HepG2 (cell line): ENCODE measurements around the gene ASXL3. TPM values are rescaled to one million over a fixed set of nuclear protein-coding genes. Genes with fewer than 3 reads are reported as not detected.

ENCODE experiments used
- ATAC-seq: fragments of 200-7000 bp; cut with Tn5 transposase; 3 replicates; pipeline ENCODE4 v1.9.1; 2020; ENCODE audit warnings: mild to moderate bottlenecking, moderate library complexity
- BruUV-seq: library from RNA; stranded (reverse); fragments of 400-500 nt; replicated peaks from 2 replicates; lab custom pipeline; 2021; lab: Mats Ljungman, UMichigan
- CTCF ChIA-PET: fragments of 300-600 bp; formaldehyde crosslinking; extraction: SDS; loops from one replicate; lab custom pipeline; 2021; ENCODE audit warnings: low total read pairs, inconsistent platforms, low intra/inter-chr PET ratio; lab: Yijun Ruan, JAX
- POLR2A ChIA-PET: fragments of 350-600 bp; sonication (Branson Sonifier 250); formaldehyde crosslinking; loops from one replicate; lab custom pipeline; 2020; ENCODE audit warnings: antibody characterized with exemption, inconsistent platforms; lab: Yijun Ruan, JAX
- DNase-seq: peaks from one replicate; pipeline ENCODE4 v3.0.0-alpha.2; 2015; ENCODE audit warnings: low spot score
- FAIRE-seq: peaks from 3 replicates; lab custom pipeline; 2011; peaks lifted over from hg19 to GRCh38; lab: Jason Lieb, UNC
- H2AFZ ChIP-seq: one replicate; pipeline ENCODE4 v1.6.1; 2011; ENCODE audit warnings: low read length, inconsistent platforms
- H3K27ac ChIP-seq: fragments of 300-600 bp; 3 replicates; pipeline ENCODE4 v1.8.0; 2011; ENCODE audit warnings: mixed run types, mild to moderate bottlenecking, mixed read lengths, low read length, inconsistent platforms; ENCODE audit not compliant: insufficient read depth; ENCODE audit errors: extremely low read length
- H3K27me3 ChIP-seq, 2 experiments: fragments of 200-600 bp in 1 of 2; 2 replicates in 1 of 2; 3 replicates in 1 of 2; pipeline versions ENCODE4 v1.6.0 to v1.8.0; 2011; ENCODE audit warnings: low read length in 2 of 2, mild to moderate bottlenecking in 2 of 2, moderate library complexity in 2 of 2, inconsistent platforms in 1 of 2; ENCODE audit not compliant: insufficient read depth in 2 of 2, control insufficient read depth in 1 of 2
- H3K36me3 ChIP-seq, 2 experiments: fragments of 200-600 bp in 1 of 2; replicated peaks in 1 of 2; 2 replicates in 1 of 2; 3 replicates in 1 of 2; pipeline versions ENCODE4 v1.5.1 to v1.8.0; 2011; ENCODE audit warnings: low read length in 2 of 2, inconsistent platforms in 1 of 2; ENCODE audit not compliant: insufficient read depth in 2 of 2, control insufficient read depth in 1 of 2
- H3K4me1 ChIP-seq: 2 replicates; pipeline ENCODE4 v1.5.1; 2012; ENCODE audit warnings: low read length, inconsistent platforms; ENCODE audit not compliant: insufficient read depth
- H3K4me2 ChIP-seq: 2 replicates; pipeline ENCODE4 v1.6.0; 2011; ENCODE audit warnings: low read depth, low read length, inconsistent platforms
- H3K4me3 ChIP-seq, 3 experiments: fragments of 200-600 bp in 1 of 3; sonication (generic), shearing (Covaris generic) in 1 of 3; replicated peaks in 1 of 3; 2 replicates each; pipeline ENCODE4 v1.5.1; 2011 to 2016; ENCODE audit warnings: low read length in 3 of 3, inconsistent platforms in 2 of 3, low read depth in 2 of 3, mild to moderate bottlenecking in 2 of 3, control low read depth in 1 of 3, mixed read lengths in 1 of 3; ENCODE audit not compliant: insufficient read depth in 1 of 3
- H3K79me2 ChIP-seq: one replicate; pipeline ENCODE4 v1.6.1; 2011; ENCODE audit warnings: low read length, inconsistent platforms; ENCODE audit not compliant: insufficient read depth
- H3K9ac ChIP-seq: 2 replicates; pipeline ENCODE4 v1.6.0; 2011; ENCODE audit warnings: mild to moderate bottlenecking, low read depth, low read length, inconsistent platforms; ENCODE audit not compliant: insufficient read depth
- H3K9me3 ChIP-seq: 2 replicates; pipeline ENCODE4 v1.5.1; 2012; ENCODE audit warnings: mild to moderate bottlenecking, low read length
- H4K20me1 ChIP-seq: 2 replicates; pipeline ENCODE4 v1.6.0; 2011; ENCODE audit warnings: inconsistent platforms, mild to moderate bottlenecking, low read length, moderate library complexity; ENCODE audit not compliant: insufficient read depth
- CHD4 ChIP-seq: fragments of 200-600 bp; sonication (generic); IDR thresholded peaks from 2 replicates; pipeline ENCODE4 v1.7.0; 2017; ENCODE audit warnings: mild to moderate bottlenecking, low read length, borderline replicate concordance
- CTCF ChIP-seq: sonication (generic); formaldehyde crosslinking; IDR thresholded peaks from 2 replicates; pipeline ENCODE4 v1.5.0; 2020; ENCODE audit warnings: mild to moderate bottlenecking, missing genetic modification reagents, moderate library complexity
- EHMT2 ChIP-seq: fragments of 200-600 bp; sonication (generic); IDR thresholded peaks from 2 replicates; pipeline ENCODE4 v1.7.0; 2017; ENCODE audit warnings: antibody characterized with exemption, low read depth, low read length, borderline replicate concordance
- FOXP1 ChIP-seq, 2 experiments: fragments of 450-650 bp in 1 of 2; IDR thresholded peaks; 2 replicates each; pipeline ENCODE4 v1.6.1; 2017 to 2018; ENCODE audit warnings: antibody characterized with exemption in 1 of 2
- MIER3 ChIP-seq: IDR thresholded peaks from 2 replicates; pipeline ENCODE4 v1.6.1; 2016; ENCODE audit warnings: missing compliant biosample characterization, borderline replicate concordance
- MXI1 ChIP-seq: IDR thresholded peaks from 3 replicates; pipeline ENCODE4 v1.6.1; 2012; ENCODE audit warnings: low read depth, low read length, inconsistent platforms, borderline replicate concordance
- NFE2 ChIP-seq: sonication (generic); formaldehyde crosslinking; IDR thresholded peaks from 2 replicates; pipeline ENCODE4 v1.4.0; 2020; ENCODE audit warnings: missing genetic modification reagents
- ONECUT2 ChIP-seq: sonication (generic); formaldehyde crosslinking; IDR thresholded peaks from 2 replicates; pipeline ENCODE4 v1.4.0; 2020; ENCODE audit warnings: missing genetic modification reagents
- PHF5A ChIP-seq: IDR thresholded peaks from one replicate; pipeline ENCODE4 v1.6.1; 2018; ENCODE audit warnings: low read depth, missing genetic modification reagents; ENCODE audit not compliant: unreplicated experiment
- PLSCR1 ChIP-seq: sonication (generic); formaldehyde crosslinking; IDR thresholded peaks from 2 replicates; pipeline ENCODE4 v1.5.0; 2020; ENCODE audit warnings: missing genetic modification reagents, mild to moderate bottlenecking, borderline replicate concordance
- POLR2AphosphoS2 ChIP-seq: IDR thresholded peaks from 2 replicates; pipeline ENCODE4 v1.6.1; 2011; ENCODE audit warnings: low read depth, low read length, improper control_type of control experiment
- PPARG ChIP-seq: conservative IDR thresholded peaks from 2 replicates; pipeline ENCODE4 v1.6.1; 2016; ENCODE audit warnings: missing biosample characterization, missing genetic modification reagents
- ZNF512B ChIP-seq: sonication (generic); formaldehyde crosslinking; IDR thresholded peaks from 2 replicates; pipeline ENCODE4 v1.5.1; 2020; ENCODE audit warnings: missing genetic modification reagents, mild to moderate bottlenecking, borderline replicate concordance
- ZNF543 ChIP-seq: sonication (generic); formaldehyde crosslinking; IDR thresholded peaks from 2 replicates; pipeline ENCODE4 v1.4.0; 2020; ENCODE audit warnings: mild to moderate bottlenecking, missing genetic modification reagents
- ZNF784 ChIP-seq: sonication (generic); formaldehyde crosslinking; IDR thresholded peaks from 2 replicates; pipeline ENCODE4 v1.5.1; 2020; ENCODE audit warnings: missing genetic modification reagents, mild to moderate bottlenecking, borderline replicate concordance
- WGBS: methylation state at CpG from one replicate; pipeline ENCODE4 v1.1.6; 2017; ENCODE audit warnings: low lambda C conversion rate; 5-methylcytosine and 5-hydroxymethylcytosine counted together
- in situ Hi-C: cut with HindIII; loops from 2 replicates; pipeline ENCODE4 v1.10.0; 2017; ENCODE audit warnings: low pct_unique_long_range_greater_than_20kb; ENCODE audit not compliant: extremely low pct_ligation_motif_present
- intact Hi-C: fragments of 100-400 bp; cut with micrococcal nuclease; formaldehyde crosslinking; loops from one replicate; pipeline ENCODE4 v1.10.0; 2022; ENCODE audit not compliant: unreplicated experiment
- polyA plus RNA-seq, 8 experiments: library from polyadenylated mRNA; depleted of rRNA in 3 of 8; stranded (reverse) in 7 of 8; unstranded in 1 of 8; fragments of >200 nt; fragmentation: Illumina TruSeq in 4 of 8; extraction: Trizol in 4 of 8; gene quantifications; 2 replicates each; pipeline versions ENCODE4 v1.2.1 to v1.2.3, GENCODE V29; 2011 to 2016; ENCODE audit warnings: low read depth in 4 of 8, missing spikeins in 1 of 8, mixed read lengths in 1 of 8; ENCODE audit not compliant: insufficient read depth in 1 of 8
- total RNA-seq, 5 experiments: library from RNA; depleted of rRNA; stranded (reverse); fragments of >200 nt; fragmentation: Illumina TruSeq; extraction: Trizol; gene quantifications; 2 replicates each; pipeline ENCODE4 v1.2.3, GENCODE V29; 2016; ENCODE audit warnings: low read depth in 1 of 5

Gene ASXL3
- total and polyA plus RNA-seq, 2 of the 13 experiments (the other 11 are each of a cell fraction or from before 2014, with no cell fraction given) = not detected

- H3K79me2 ChIP-seq = no peaks in the 10 kb centered on the region
- no peak for FAIRE-seq
- H3K4me2 ChIP-seq = no peak overlapping the region
- no peak overlapping the region for H3K4me3 ChIP-seq
- ATAC-seq = no peak
- no TSS peak for BruUV-seq
- DNase-seq = no peak
- 32% methylated on average over 1 of the region's 1 CpG for WGBS
- no peaks in the 10 kb centered on the region for H4K20me1 ChIP-seq
- CTCF ChIA-PET = no interaction called here
- H3K9me3 ChIP-seq = no peaks in the 10 kb centered on the region
- no peaks in the 10 kb centered on the region for H3K4me1 ChIP-seq
- intact Hi-C loops = no loop called here
- POLR2A ChIA-PET = no interaction called here
- no peaks in the 10 kb centered on the region for H3K36me3 ChIP-seq
- no peaks in the 10 kb centered on the region; a peak in 1 of 5 replicates for H3K27me3 ChIP-seq
- H3K9ac ChIP-seq = no peak overlapping the region
- H2AFZ ChIP-seq = no peak overlapping the region
- in situ Hi-C loops = no loop called here
- TF ChIP-seq EHMT2 = no peak
- TF ChIP-seq ONECUT2 = no peak
- no peak for TF ChIP-seq POLR2AphosphoS2
- TF ChIP-seq PHF5A (CRISPR knock-in tag) = no peak
- TF ChIP-seq CTCF = no peak
- TF ChIP-seq PPARG (CRISPR knock-in tag) = no peak
- TF ChIP-seq NFE2 (CRISPR knock-in tag) = no peak
- no peak for TF ChIP-seq ZNF543 (CRISPR knock-in tag)
- no peak for TF ChIP-seq CHD4
- TF ChIP-seq MXI1 = no peak
- TF ChIP-seq PLSCR1 (CRISPR knock-in tag) = no peak
- TF ChIP-seq FOXP1 (IDR thresholded peaks at IDR 0.05) = no peak
- TF ChIP-seq FOXP1 (CRISPR knock-in tag; IDR thresholded peaks at IDR 0.05) = no peak
- no peak for TF ChIP-seq MIER3 (CRISPR knock-in tag)
- no peak for TF ChIP-seq ZNF784 (CRISPR knock-in tag)
- TF ChIP-seq ZNF512B = no peak
- H3K27ac ChIP-seq = no peak overlapping the region
Observed at GRCh38 chr18:33558529-33558928, 19.5 kb upstream of the ASXL3 start.
